ENCODE data around the gene GNAO1.

GNAO1 gene

DNA sequence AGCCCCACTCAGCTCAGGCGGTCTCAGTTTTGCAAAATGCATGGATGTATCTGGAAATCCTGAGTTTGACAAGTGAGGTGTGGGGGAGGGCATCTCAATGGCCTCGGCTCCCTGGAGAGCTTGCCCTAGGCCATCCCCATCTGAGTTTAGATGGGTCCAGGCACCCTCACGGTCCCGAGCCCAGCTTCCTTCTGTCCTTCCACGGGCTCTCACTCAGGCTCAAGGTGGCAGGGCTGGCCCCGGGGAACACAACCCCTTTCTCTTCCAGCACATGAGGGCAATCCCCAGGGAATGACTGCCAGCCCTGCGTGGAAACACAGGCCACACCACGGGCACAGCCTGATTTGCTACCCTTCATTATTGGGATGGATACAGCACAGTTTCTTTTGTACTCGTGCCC is 175.7 kb downstream of the GNAO1 start:
- TF ChIP-seq EZH2phosphoT487 (IDR thresholded peaks at IDR 0.05; ENCODE audit: low read length) (no peak), EZH2 (optimal IDR thresholded peaks at IDR 0.05; ENCODE audit: low read depth, low read length) (no peak)
- TF ChIP-seq, protein P1, sequence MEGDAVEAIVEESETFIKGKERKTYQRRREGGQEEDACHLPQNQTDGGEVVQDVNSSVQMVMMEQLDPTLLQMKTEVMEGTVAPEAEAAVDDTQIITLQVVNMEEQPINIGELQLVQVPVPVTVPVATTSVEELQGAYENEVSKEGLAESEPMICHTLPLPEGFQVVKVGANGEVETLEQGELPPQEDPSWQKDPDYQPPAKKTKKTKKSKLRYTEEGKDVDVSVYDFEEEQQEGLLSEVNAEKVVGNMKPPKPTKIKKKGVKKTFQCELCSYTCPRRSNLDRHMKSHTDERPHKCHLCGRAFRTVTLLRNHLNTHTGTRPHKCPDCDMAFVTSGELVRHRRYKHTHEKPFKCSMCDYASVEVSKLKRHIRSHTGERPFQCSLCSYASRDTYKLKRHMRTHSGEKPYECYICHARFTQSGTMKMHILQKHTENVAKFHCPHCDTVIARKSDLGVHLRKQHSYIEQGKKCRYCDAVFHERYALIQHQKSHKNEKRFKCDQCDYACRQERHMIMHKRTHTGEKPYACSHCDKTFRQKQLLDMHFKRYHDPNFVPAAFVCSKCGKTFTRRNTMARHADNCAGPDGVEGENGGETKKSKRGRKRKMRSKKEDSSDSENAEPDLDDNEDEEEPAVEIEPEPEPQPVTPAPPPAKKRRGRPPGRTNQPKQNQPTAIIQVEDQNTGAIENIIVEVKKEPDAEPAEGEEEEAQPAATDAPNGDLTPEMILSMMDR (IDR thresholded peaks at IDR 0.05; ENCODE audit: low read length) = no peak
- no peaks in the 10 kb centered on the region for H3K9me2 ChIP-seq (replicated peaks; ENCODE audit: insufficient read depth, low read length)
- no peak overlapping the region for H3K27ac ChIP-seq (ENCODE audit: low read length)
- no peaks in the 10 kb centered on the region for H3K79me2 ChIP-seq (ENCODE audit: low read length)
- H3K4me3 ChIP-seq (ENCODE audit: low read length) = no peak overlapping the region
- no peak overlapping the region for H3K4me2 ChIP-seq (ENCODE audit: low read depth, low read length)
- no peak overlapping the region for H3K9ac ChIP-seq (ENCODE audit: low read length)
- no peaks in the 10 kb centered on the region for H3K9me3 ChIP-seq (replicated peaks; ENCODE audit: insufficient read depth, low read length)
- no peaks in the 10 kb centered on the region for H3K27me3 ChIP-seq (replicated peaks; ENCODE audit: insufficient read depth, low read length)
- H2AFZ ChIP-seq (ENCODE audit: low read length) = no peak overlapping the region
- H3F3A ChIP-seq (ENCODE audit: insufficient read depth, low read length) = no peaks in the 10 kb centered on the region
- DNase-seq = no peak
- H3K4me1 ChIP-seq (ENCODE audit: low read length) = no peaks in the 10 kb centered on the region
- H3K36me3 ChIP-seq (replicated peaks; ENCODE audit: insufficient read depth, low read length) = no peaks in the 10 kb centered on the region; the same call in 1 of the 2 replicates
- H4K20me1 ChIP-seq (ENCODE audit: insufficient read depth, low read length) = no peaks in the 10 kb centered on the region

DNA sequence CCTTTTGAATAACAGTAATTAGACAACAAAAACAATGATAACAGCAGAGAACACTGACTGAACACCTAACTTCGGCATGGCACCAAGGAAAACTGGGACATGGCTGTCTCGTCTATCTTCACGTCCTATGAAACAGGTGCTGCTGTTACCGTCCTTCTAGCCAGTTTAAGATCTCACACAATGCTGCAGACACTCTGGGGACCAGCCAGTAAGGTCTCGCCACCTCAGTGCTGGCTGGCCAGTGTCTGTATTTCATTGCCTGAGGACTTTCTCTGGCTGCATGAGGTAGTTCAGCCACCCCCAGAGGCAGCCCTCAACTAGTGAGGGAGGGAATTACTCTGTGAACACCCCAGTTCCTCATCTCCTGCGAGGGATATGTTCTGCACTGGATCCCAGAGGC is 176.5 kb downstream of the GNAO1 start:
- TF ChIP-seq, protein P1 (IDR thresholded peaks at IDR 0.05; ENCODE audit: low read length) = no peak
- TF ChIP-seq EZH2 (optimal IDR thresholded peaks at IDR 0.05; ENCODE audit: low read depth, low read length) (no peak), EZH2phosphoT487 (IDR thresholded peaks at IDR 0.05; ENCODE audit: low read length) (no peak)
- no peak overlapping the region for H3K27ac ChIP-seq (ENCODE audit: low read length)
- H3K4me3 ChIP-seq (ENCODE audit: low read length) = no peak overlapping the region
- no peak overlapping the region for H2AFZ ChIP-seq (ENCODE audit: low read length)
- H3K4me2 ChIP-seq (ENCODE audit: low read depth, low read length) = no peak overlapping the region
- no peak overlapping the region for H3K9ac ChIP-seq (ENCODE audit: low read length)
- H3K27me3 ChIP-seq (replicated peaks; ENCODE audit: insufficient read depth, low read length) = no peaks in the 10 kb centered on the region
- no peaks in the 10 kb centered on the region for H3K9me3 ChIP-seq (replicated peaks; ENCODE audit: insufficient read depth, low read length)
- no peaks in the 10 kb centered on the region for H3K9me2 ChIP-seq (replicated peaks; ENCODE audit: insufficient read depth, low read length)
- no peaks in the 10 kb centered on the region for H3K4me1 ChIP-seq (ENCODE audit: low read length)
- H3F3A ChIP-seq (ENCODE audit: insufficient read depth, low read length) = no peaks in the 10 kb centered on the region
- no peak for DNase-seq
- H4K20me1 ChIP-seq (ENCODE audit: insufficient read depth, low read length) = no peaks in the 10 kb centered on the region
- H3K79me2 ChIP-seq (ENCODE audit: low read length) = no peaks in the 10 kb centered on the region
- no peaks in the 10 kb centered on the region; the same call in 1 of the 2 replicates for H3K36me3 ChIP-seq (replicated peaks; ENCODE audit: insufficient read depth, low read length)

DNA sequence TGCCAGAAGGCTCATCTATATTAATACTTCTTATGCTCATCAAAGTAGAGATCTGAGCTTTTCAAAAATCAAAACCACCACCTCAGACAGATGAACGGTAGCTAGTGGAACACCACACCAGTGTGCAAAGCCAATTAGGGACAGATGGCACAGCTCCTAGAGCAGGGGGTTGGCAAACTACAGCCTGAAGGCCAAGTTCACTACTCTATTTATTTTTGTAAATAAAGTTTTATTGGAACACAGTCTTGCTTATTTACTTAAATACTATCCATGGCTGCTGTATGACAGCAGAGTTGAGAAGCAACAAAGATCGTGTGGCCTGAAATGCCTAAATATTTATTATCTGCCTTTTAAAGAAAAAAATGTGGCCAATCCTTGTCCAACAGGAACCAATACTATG is 177.3 kb downstream of the GNAO1 start:
- H3K4me2 ChIP-seq (ENCODE audit: low read depth, low read length) = no peak overlapping the region
- no peaks in the 10 kb centered on the region for H4K20me1 ChIP-seq (ENCODE audit: insufficient read depth, low read length)
- no peak overlapping the region for H3K27ac ChIP-seq (ENCODE audit: low read length)
- H3F3A ChIP-seq (ENCODE audit: insufficient read depth, low read length) = no peaks in the 10 kb centered on the region
- TF ChIP-seq EZH2 (optimal IDR thresholded peaks at IDR 0.05; ENCODE audit: low read depth, low read length) = no peak
- TF ChIP-seq EZH2phosphoT487 (IDR thresholded peaks at IDR 0.05; ENCODE audit: low read length) = no peak
- TF ChIP-seq, protein P1 (IDR thresholded peaks at IDR 0.05; ENCODE audit: low read length) = no peak
- no peaks in the 10 kb centered on the region for H3K27me3 ChIP-seq (replicated peaks; ENCODE audit: insufficient read depth, low read length)
- H3K9me3 ChIP-seq (replicated peaks; ENCODE audit: insufficient read depth, low read length) = no peaks in the 10 kb centered on the region
- no peak overlapping the region for H3K9ac ChIP-seq (ENCODE audit: low read length)
- H2AFZ ChIP-seq (ENCODE audit: low read length) = no peak overlapping the region
- DNase-seq = no peak
- H3K36me3 ChIP-seq (replicated peaks; ENCODE audit: insufficient read depth, low read length) = no peaks in the 10 kb centered on the region; the same call in 1 of the 2 replicates
- H3K4me3 ChIP-seq (ENCODE audit: low read length) = no peak overlapping the region
- no peaks in the 10 kb centered on the region for H3K79me2 ChIP-seq (ENCODE audit: low read length)
- no peaks in the 10 kb centered on the region for H3K9me2 ChIP-seq (replicated peaks; ENCODE audit: insufficient read depth, low read length)
- no peaks in the 10 kb centered on the region for H3K4me1 ChIP-seq (ENCODE audit: low read length)

All from MM.1S (cell line).